ENCODE measurements around the gene RAP1GAP. TPM values are rescaled to one million over a fixed set of nuclear protein-coding genes. Genes with fewer than 3 reads are reported as not detected.

The RAP1GAP gene
- total RNA-seq, 2 experiments from 2014 or later, result not detected

DNA sequence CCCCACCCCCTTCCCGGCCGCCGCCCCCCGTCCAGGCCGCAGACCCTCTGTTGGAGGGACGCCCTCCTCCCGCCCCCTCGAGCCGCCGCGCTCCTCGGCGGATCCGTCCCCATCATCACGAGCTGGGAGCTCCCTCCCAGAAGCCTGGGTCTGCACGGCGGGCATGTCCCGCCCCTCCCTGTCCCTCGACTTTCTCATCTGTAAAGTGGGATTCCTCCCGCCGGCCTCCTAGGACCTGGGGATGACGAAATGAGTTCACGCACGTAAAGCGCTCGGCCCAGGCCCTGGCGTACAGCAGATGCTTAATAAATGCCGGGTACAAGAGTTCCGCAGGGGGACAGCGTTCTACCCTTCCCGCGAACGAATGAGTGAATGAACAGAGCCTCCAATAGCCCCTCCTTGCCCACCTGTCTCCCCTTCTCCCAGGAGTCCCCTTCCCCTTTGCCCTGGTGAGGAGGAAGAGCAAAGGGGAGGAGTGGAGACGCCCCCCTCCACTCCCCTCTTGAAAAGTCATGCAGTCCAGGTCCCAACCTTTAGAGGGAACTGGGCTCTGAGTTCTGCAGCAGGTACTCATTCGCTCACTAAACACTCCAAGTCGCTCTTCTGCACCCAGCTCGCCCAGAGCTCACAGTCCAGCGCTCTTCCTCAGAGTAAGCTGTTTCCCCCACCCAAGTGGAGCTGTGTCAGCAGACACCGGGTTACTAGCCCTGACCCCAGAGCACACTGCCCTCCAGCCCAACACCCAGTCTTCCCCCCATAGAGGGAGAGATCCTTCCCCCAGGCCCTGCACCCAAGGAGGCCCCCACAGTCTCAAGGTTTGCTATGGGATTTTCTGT is 16.8 kb downstream of the RAP1GAP start:
- CTCF ChIA-PET (ENCODE audit: unreplicated experiment), result no interaction called here
- Histone ChIP-seq H3K9me3 (ENCODE audit: low read length) (no peaks in the 10 kb centered on the region), H3K9me2 (ENCODE audit: insufficient read depth, low read length) (no peaks in the 10 kb centered on the region), H3K36me3 (ENCODE audit: insufficient read depth, low read length) (no peaks in the 10 kb centered on the region), H3K4me1 (ENCODE audit: insufficient read depth, low read length, poor library complexity, severe bottlenecking) (no peaks in the 10 kb centered on the region), H2AFZ (ENCODE audit: low read length) (no peak overlapping the region), H3K4me3 (ENCODE audit: low read depth, low read length, poor library complexity, severe bottlenecking) (no peak overlapping the region), H3K27ac (ENCODE audit: low read depth, low read length, poor library complexity, severe bottlenecking) (no peak overlapping the region), H3K79me2 (ENCODE audit: insufficient read depth, low read depth, low read length) (no peaks in the 10 kb centered on the region), H4K20me1 (ENCODE audit: insufficient read depth, low read length) (no peaks in the 10 kb centered on the region), H3K4me2 (ENCODE audit: low read length) (no peak overlapping the region)
- intact Hi-C loops (cut with micrococcal nuclease; ENCODE audit: unreplicated experiment), result no loop called here
- no peak for DNase-seq (ENCODE audit: low spot score)
- BruUV-seq (replicated peaks), result no TSS peak
- POLR2A ChIA-PET, result no interaction called here
- TF ChIP-seq CTCF (conservative IDR thresholded peaks at IDR 0.05; ENCODE audit: low read length) (no peak), EZH2phosphoT487 (IDR thresholded peaks at IDR 0.05; ENCODE audit: borderline replicate concordance, low read depth, low read length) (no peak)

GRCh38 chr1:21651214-21652042 is 17.7 kb downstream of the RAP1GAP start:
- H2AFZ ChIP-seq (ENCODE audit: low read length), result no peak overlapping the region
- no peak for TF ChIP-seq CTCF (conservative IDR thresholded peaks at IDR 0.05; ENCODE audit: low read length)
- no peak for TF ChIP-seq EZH2phosphoT487 (IDR thresholded peaks at IDR 0.05; ENCODE audit: borderline replicate concordance, low read depth, low read length)
- POLR2A ChIA-PET, result no interaction called here
- no peaks in the 10 kb centered on the region for H3K9me3 ChIP-seq (ENCODE audit: low read length)
- CTCF ChIA-PET (ENCODE audit: unreplicated experiment), result no interaction called here
- H3K9me2 ChIP-seq (ENCODE audit: insufficient read depth, low read length), result no peaks in the 10 kb centered on the region
- H3K4me1 ChIP-seq (ENCODE audit: insufficient read depth, low read length, poor library complexity, severe bottlenecking), result no peaks in the 10 kb centered on the region
- H3K27ac ChIP-seq (ENCODE audit: low read depth, low read length, poor library complexity, severe bottlenecking), result no peak overlapping the region
- no peak for DNase-seq (ENCODE audit: low spot score)
- H4K20me1 ChIP-seq (ENCODE audit: insufficient read depth, low read length), result no peaks in the 10 kb centered on the region
- intact Hi-C loops (cut with micrococcal nuclease; ENCODE audit: unreplicated experiment), result no loop called here
- BruUV-seq (replicated peaks), result no TSS peak
- H3K79me2 ChIP-seq (ENCODE audit: insufficient read depth, low read depth, low read length), result no peaks in the 10 kb centered on the region
- no peaks in the 10 kb centered on the region for H3K36me3 ChIP-seq (ENCODE audit: insufficient read depth, low read length)
- H3K4me2 ChIP-seq (ENCODE audit: low read length), result no peak overlapping the region; the same call in 1 of the 2 replicates
- no peak overlapping the region for H3K4me3 ChIP-seq (ENCODE audit: low read depth, low read length, poor library complexity, severe bottlenecking)
